Panc1 (cell line): ENCODE data around the gene GADD45A. TPM values are rescaled to one million over a fixed set of nuclear protein-coding genes. Genes with fewer than 3 reads are reported as not detected.

Experiments
- ATAC-seq: fragments of 200-7000 bp; cut with Tn5 transposase; 2 replicates; pipeline ENCODE4 v1.9.1; 2020; ENCODE audit warnings: mild to moderate bottlenecking, moderate library complexity
- BruUV-seq: library from RNA; stranded (reverse); fragments of 400-500 nt; replicated peaks from 2 replicates; lab custom pipeline; 2021; lab: Mats Ljungman, UMichigan
- CTCF ChIA-PET: fragments of 300-600 bp; sonication (Branson Sonifier 250); formaldehyde crosslinking; loops from one replicate; lab custom pipeline; 2022; ENCODE audit warnings: antibody characterized with exemption; lab: Charles Lee
- POLR2A ChIA-PET: fragments of 300-600 bp; sonication (Branson Sonifier 250); formaldehyde crosslinking; loops from one replicate; lab custom pipeline; 2022; ENCODE audit warnings: antibody characterized with exemption; lab: Charles Lee
- DNase-seq: peaks from one replicate; pipeline ENCODE4 v3.0.0-alpha.2; 2010; ENCODE audit warnings: low read depth, low spot score
- H3K27ac ChIP-seq: 2 replicates; pipeline ENCODE4 v1.5.1; 2011; ENCODE audit warnings: mild to moderate bottlenecking, low read length, inconsistent platforms
- H3K27me3 ChIP-seq: fragments of 200-500 bp; sonication (Bioruptor generic); 2 replicates; pipeline ENCODE4 v1.6.0; 2014; ENCODE audit warnings: low read length, inconsistent platforms; ENCODE audit not compliant: control insufficient read depth, insufficient read depth
- H3K36me3 ChIP-seq: fragments of 200-500 bp; sonication (Bioruptor generic); 2 replicates; pipeline ENCODE4 v1.5.1; 2014; ENCODE audit warnings: inconsistent platforms, mild to moderate bottlenecking, low read length, moderate library complexity; ENCODE audit not compliant: control insufficient read depth, insufficient read depth
- H3K4me1 ChIP-seq: 2 replicates; pipeline ENCODE4 v1.5.1; 2011; ENCODE audit warnings: inconsistent platforms, mild to moderate bottlenecking, low read length, moderate library complexity; ENCODE audit not compliant: control insufficient read depth, insufficient read depth
- H3K4me3 ChIP-seq, 2 experiments: 2 replicates each; pipeline ENCODE4 v1.5.1; 2011 to 2012; ENCODE audit warnings: low read depth in 2 of 2, low read length in 2 of 2, mild to moderate bottlenecking in 2 of 2, inconsistent platforms in 1 of 2, moderate library complexity in 1 of 2
- H3K9me3 ChIP-seq: fragments of 200-500 bp; sonication (Bioruptor generic); 2 replicates; pipeline ENCODE4 v1.5.1; 2014; ENCODE audit warnings: low read depth, mild to moderate bottlenecking, inconsistent platforms, low read length, moderate library complexity; ENCODE audit not compliant: control insufficient read depth, insufficient read depth
- CTCF ChIP-seq: fragments of 450-650 bp; IDR thresholded peaks from 2 replicates; pipeline ENCODE4 v1.5.1; 2017; ENCODE audit warnings: mild to moderate bottlenecking
- POLR2AphosphoS5 ChIP-seq: IDR thresholded peaks from 2 replicates; pipeline ENCODE4 v1.6.1; 2012; ENCODE audit warnings: mild to moderate bottlenecking, low read depth, low read length, moderate library complexity
- SIN3A ChIP-seq: IDR thresholded peaks from 2 replicates; pipeline ENCODE4 v1.6.1; 2012; ENCODE audit warnings: low read depth, mild to moderate bottlenecking, low read length, moderate library complexity, borderline replicate concordance; ENCODE audit not compliant: insufficient read depth
- TCF7L2 ChIP-seq: IDR thresholded peaks from 2 replicates; pipeline ENCODE4 v1.6.1; 2011; ENCODE audit warnings: mild to moderate bottlenecking, low read depth, low read length, inconsistent platforms
- in situ Hi-C: cut with HindIII; loops from 2 replicates; pipeline ENCODE4 v1.10.0; 2016; ENCODE audit warnings: low sequenced_read_pairs, low pct_unique_long_range_greater_than_20kb
- intact Hi-C: fragments of 100-400 bp; cut with micrococcal nuclease; formaldehyde crosslinking; loops from one replicate; pipeline ENCODE4 v1.10.0; 2022; ENCODE audit not compliant: unreplicated experiment
- total RNA-seq: library from RNA; stranded (reverse); gene quantifications from one replicate; pipeline ENCODE4 v1.2.1, GENCODE V29; 2021; ENCODE audit not compliant: unreplicated experiment
- TF ChIP-seq, protein P1 (sequence below), 2 experiments: IDR thresholded peaks; 2 replicates each; pipeline ENCODE4 v1.6.1; 2011 to 2012; ENCODE audit warnings: low read depth in 2 of 2, control low read depth in 1 of 2, low read length in 1 of 2, mild to moderate bottlenecking in 1 of 2, moderate library complexity in 1 of 2; ENCODE audit not compliant: insufficient read depth in 1 of 2

GADD45A gene
- total RNA-seq, 1 experiment from 2014 or later = 106 TPM

DNA sequence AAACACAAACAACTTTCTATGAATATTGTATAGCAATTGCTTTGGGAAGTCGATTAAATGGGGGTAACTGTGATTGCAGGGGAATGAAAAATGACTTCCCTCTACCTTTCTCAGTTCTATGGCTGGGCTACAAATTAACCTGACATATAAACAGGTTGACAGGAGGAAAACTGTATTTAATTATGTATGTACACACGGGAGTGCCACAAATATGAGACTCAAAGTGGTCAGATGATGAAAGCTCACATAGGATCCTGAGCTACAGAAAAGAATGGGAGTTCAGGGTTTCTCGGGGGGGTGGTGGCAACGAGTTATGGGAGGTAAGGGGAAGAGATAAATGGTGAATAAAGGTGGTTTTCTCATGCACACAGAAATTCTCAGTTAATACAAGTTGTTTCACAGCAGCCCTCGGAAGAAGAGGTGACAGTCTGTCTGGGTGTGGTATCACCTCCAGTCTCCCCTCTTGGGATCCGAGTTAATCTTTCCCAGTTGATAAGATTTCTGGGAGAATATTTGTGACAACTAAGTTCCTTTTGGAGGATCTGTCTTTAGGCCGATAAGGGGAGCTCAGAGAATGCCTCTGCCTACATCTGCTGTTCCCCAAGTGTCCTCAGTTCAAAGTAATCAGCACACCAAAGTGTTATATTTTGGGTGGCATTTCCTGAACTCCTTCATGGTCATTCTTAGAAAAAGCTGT is 26.3 kb downstream of the GADD45A start:
- CTCF ChIA-PET = no interaction called here
- no TSS peak for BruUV-seq
- Histone ChIP-seq H3K27me3 (no peaks in the 10 kb centered on the region), H3K4me1 (peaks cover 42% of the 10 kb centered on the region), H3K36me3 (no peaks in the 10 kb centered on the region), H3K27ac (peak overlapping the region; percentile 40), H3K9me3 (no peaks in the 10 kb centered on the region), H3K4me3 (no peak overlapping the region)
- ATAC-seq = no peak
- intact Hi-C loops = no loop called here
- POLR2A ChIA-PET = no interaction called here
- TF ChIP-seq CTCF (no peak), TCF7L2 (no peak), SIN3A (no peak), POLR2AphosphoS5 (no peak)
- TF ChIP-seq, protein P1, sequence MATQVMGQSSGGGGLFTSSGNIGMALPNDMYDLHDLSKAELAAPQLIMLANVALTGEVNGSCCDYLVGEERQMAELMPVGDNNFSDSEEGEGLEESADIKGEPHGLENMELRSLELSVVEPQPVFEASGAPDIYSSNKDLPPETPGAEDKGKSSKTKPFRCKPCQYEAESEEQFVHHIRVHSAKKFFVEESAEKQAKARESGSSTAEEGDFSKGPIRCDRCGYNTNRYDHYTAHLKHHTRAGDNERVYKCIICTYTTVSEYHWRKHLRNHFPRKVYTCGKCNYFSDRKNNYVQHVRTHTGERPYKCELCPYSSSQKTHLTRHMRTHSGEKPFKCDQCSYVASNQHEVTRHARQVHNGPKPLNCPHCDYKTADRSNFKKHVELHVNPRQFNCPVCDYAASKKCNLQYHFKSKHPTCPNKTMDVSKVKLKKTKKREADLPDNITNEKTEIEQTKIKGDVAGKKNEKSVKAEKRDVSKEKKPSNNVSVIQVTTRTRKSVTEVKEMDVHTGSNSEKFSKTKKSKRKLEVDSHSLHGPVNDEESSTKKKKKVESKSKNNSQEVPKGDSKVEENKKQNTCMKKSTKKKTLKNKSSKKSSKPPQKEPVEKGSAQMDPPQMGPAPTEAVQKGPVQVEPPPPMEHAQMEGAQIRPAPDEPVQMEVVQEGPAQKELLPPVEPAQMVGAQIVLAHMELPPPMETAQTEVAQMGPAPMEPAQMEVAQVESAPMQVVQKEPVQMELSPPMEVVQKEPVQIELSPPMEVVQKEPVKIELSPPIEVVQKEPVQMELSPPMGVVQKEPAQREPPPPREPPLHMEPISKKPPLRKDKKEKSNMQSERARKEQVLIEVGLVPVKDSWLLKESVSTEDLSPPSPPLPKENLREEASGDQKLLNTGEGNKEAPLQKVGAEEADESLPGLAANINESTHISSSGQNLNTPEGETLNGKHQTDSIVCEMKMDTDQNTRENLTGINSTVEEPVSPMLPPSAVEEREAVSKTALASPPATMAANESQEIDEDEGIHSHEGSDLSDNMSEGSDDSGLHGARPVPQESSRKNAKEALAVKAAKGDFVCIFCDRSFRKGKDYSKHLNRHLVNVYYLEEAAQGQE (IDR thresholded peaks at IDR 0.05; ENCODE audit: insufficient read depth in 1 of 2, low read depth in 2 of 2, low read length in 1 of 2) = no peak
- no peak for DNase-seq
- in situ Hi-C loops = no loop called here

DNA sequence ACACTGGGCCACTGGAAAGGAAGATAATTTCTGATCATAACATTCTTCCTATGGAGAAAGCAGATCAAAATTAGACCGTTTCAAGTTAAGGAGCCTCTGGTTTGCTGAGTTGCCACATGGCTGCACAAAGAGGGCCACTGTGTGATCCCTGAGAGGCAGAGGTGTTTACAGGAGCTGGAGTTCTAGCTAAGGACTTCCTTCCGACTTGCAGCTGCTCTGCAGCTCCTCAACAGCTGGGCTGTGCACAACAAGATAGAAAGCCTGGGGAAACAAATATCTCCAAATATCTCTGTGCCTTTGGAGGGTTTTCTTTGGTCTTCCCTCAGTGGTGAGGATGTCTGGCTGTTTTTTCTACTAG is 26.8 kb downstream of the GADD45A start:
- no peak for TF ChIP-seq POLR2AphosphoS5
- no peak for TF ChIP-seq CTCF
- TF ChIP-seq, protein P1 (IDR thresholded peaks at IDR 0.05; ENCODE audit: insufficient read depth in 1 of 2, low read depth in 2 of 2, low read length in 1 of 2) = no peak
- no peak for TF ChIP-seq TCF7L2
- TF ChIP-seq SIN3A = no peak
- Histone ChIP-seq H3K9me3 (no peaks in the 10 kb centered on the region), H3K36me3 (no peaks in the 10 kb centered on the region), H3K4me3 (no peak overlapping the region), H3K27ac (peak overlapping the region; percentile 40; the same call in 1 of the 2 replicates), H3K27me3 (no peaks in the 10 kb centered on the region), H3K4me1 (peaks cover 46% of the 10 kb centered on the region)
- ATAC-seq (no peak), DNase-seq (no peak)
- in situ Hi-C loops = no loop called here
- intact Hi-C loops = no loop called here
- BruUV-seq = no TSS peak
- ChIA-PET CTCF (no interaction called here), POLR2A (no interaction called here)
